ENCODE measurements around the gene TMEM120B.

The TMEM120B gene

GRCh38 chr12:121823101-121823726 lies 110.7 kb downstream of the TMEM120B start:
- no peak for DNase-seq

GRCh38 chr12:121823727-121824115 lies 111.2 kb downstream of the TMEM120B start:
- DNase-seq = no peak

- DNase-seq = peak; percentile 16
Measured at GRCh38 chr12:121825041-121825523, 112.5 kb downstream of the TMEM120B start.

- DNase-seq = no peak
Measured at GRCh38 chr12:121826318-121827150, 114.0 kb downstream of the TMEM120B start.

GRCh38 chr12:121827351-121828099 lies 115.0 kb downstream of the TMEM120B start:
- DNase-seq = no peak

GRCh38 chr12:121828306-121828705 lies 115.8 kb downstream of the TMEM120B start:
- no peak for DNase-seq

GRCh38 chr12:121828826-121829225 lies 116.3 kb downstream of the TMEM120B start:
- no peak for DNase-seq

- peak; percentile 70 for DNase-seq
Measured at GRCh38 chr12:121829250-121829918, 116.8 kb downstream of the TMEM120B start.

GRCh38 chr12:121830134-121830533 lies 117.6 kb downstream of the TMEM120B start:
- DNase-seq = no peak

GRCh38 chr12:121830588-121831265 lies 118.2 kb downstream of the TMEM120B start:
- DNase-seq = no peak

All from NCI-H69 (cell line).